ENCODE measurements around the gene RAB8A.

The RAB8A gene

GRCh38 chr19:16167055-16167454, 55.4 kb downstream of the RAB8A start:
- in situ Hi-C loops (cut with MboI; ENCODE audit: low sequenced_read_pairs) = no loop called here

GRCh38 chr19:16168465-16169081, 56.9 kb downstream of the RAB8A start:
- in situ Hi-C loops (cut with MboI; ENCODE audit: low sequenced_read_pairs) = no loop called here

DNA sequence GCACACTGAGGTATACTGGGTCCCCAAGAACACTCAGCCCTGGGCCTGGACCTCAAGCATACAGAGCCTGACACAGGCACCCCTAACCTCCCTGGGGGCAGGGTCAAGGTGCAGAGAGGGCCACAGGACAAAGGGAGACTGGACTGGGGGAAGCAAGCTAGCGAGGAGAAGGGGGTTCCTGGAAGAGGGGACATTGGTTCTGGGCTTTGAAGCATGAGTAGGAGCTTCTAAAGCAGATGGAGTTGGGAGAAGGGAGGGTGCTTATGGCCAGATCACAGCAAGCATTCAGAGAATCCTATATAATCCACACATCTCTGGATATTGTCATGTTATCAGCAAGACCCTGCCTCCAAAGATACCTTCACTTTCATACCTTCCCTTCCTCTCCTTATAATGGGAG, 58.4 kb downstream of the RAB8A start:
- in situ Hi-C loops (cut with MboI; ENCODE audit: low sequenced_read_pairs) = no loop called here

GRCh38 chr19:16175954-16176353, 64.3 kb downstream of the RAB8A start:
- in situ Hi-C loops (cut with MboI; ENCODE audit: low sequenced_read_pairs) = loop anchor here (25.0 kb wide), 2 partner anchors 339 to 539 kb away; partner anchors contain the start of gene CYP4F3

GRCh38 chr19:16178866-16179265, 67.2 kb downstream of the RAB8A start:
- in situ Hi-C loops (cut with MboI; ENCODE audit: low sequenced_read_pairs) = loop anchor here (25.0 kb wide), 2 partner anchors 342 to 542 kb away; partner anchors contain the start of gene CYP4F3

GRCh38 chr19:16180611-16181010, 68.9 kb downstream of the RAB8A start:
- in situ Hi-C loops (cut with MboI; ENCODE audit: low sequenced_read_pairs) = loop anchor here (25.0 kb wide), 2 partner anchors 343 to 543 kb away; partner anchors contain the start of gene CYP4F3

Data from HL-60/S4 treated with phorbol 12-myristate 13-acetate at 8.2 ng/mL for 4 days and 3 days (cell line).